ENCODE results near the gene BAZ2B.
"Not testable (repeated sequence)": the region's sequence is repeated elsewhere in the genome, so short reads cannot be mapped to it uniquely, and the experiment has no call there.

The BAZ2B gene, protein sequence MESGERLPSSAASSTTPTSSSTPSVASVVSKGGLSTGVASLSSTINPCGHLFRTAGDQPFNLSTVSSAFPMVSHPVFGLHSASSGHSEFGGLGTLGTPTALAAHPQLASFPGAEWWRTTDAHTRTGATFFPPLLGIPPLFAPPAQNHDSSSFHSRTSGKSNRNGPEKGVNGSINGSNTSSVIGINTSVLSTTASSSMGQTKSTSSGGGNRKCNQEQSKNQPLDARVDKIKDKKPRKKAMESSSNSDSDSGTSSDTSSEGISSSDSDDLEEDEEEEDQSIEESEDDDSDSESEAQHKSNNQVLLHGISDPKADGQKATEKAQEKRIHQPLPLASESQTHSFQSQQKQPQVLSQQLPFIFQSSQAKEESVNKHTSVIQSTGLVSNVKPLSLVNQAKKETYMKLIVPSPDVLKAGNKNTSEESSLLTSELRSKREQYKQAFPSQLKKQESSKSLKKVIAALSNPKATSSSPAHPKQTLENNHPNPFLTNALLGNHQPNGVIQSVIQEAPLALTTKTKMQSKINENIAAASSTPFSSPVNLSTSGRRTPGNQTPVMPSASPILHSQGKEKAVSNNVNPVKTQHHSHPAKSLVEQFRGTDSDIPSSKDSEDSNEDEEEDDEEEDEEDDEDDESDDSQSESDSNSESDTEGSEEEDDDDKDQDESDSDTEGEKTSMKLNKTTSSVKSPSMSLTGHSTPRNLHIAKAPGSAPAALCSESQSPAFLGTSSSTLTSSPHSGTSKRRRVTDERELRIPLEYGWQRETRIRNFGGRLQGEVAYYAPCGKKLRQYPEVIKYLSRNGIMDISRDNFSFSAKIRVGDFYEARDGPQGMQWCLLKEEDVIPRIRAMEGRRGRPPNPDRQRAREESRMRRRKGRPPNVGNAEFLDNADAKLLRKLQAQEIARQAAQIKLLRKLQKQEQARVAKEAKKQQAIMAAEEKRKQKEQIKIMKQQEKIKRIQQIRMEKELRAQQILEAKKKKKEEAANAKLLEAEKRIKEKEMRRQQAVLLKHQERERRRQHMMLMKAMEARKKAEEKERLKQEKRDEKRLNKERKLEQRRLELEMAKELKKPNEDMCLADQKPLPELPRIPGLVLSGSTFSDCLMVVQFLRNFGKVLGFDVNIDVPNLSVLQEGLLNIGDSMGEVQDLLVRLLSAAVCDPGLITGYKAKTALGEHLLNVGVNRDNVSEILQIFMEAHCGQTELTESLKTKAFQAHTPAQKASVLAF (N-terminal part only)

DNA sequence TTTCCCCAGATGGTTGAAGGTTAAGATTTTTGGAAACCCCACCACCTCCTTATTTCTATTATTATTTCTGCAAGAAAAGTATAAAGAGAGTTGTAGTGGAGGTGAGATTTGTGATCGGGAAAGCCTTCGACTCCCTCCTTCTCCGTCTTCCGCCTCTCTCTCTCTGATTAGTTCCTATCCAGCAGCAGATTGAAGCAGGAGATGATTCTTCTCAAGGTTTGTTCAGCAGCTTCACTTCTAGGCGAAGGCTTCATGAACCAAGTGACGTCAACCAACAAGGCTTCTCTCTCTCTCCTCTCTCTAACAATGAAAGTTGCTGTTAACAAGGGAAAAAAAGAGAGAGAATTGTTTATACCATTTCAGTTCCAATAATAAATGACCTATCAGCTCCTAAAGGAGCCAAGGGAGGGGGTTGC, at the start of gene BAZ2B:
Gene BAZ2B, minus strand, starts transcription at position 263 of the 416 bp plus-strand sequence. CDS start 137,829 bp downstream, outside the sequence.
- peak; percentile 85 for FAIRE-seq

DNA sequence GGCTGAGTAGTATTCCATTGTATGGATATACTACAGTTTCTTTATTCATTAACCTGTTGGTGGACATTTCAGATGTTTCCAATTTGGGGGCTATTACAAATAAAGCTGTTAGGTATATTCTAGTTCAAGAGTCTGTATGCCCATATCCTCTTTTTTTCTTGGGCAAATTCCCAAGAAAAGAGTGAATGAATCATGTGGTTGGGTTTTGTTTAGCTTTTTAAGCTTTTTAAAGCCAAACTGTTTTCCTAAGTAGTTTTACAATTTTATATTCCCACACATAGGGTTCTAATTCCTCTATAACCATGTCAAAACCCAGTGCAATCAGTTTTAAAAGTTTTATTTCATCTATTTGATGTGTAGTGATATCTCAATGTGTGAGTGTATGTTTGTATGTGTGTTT, 44.9 kb upstream of the BAZ2B start:
- FAIRE-seq: no peak

DNA sequence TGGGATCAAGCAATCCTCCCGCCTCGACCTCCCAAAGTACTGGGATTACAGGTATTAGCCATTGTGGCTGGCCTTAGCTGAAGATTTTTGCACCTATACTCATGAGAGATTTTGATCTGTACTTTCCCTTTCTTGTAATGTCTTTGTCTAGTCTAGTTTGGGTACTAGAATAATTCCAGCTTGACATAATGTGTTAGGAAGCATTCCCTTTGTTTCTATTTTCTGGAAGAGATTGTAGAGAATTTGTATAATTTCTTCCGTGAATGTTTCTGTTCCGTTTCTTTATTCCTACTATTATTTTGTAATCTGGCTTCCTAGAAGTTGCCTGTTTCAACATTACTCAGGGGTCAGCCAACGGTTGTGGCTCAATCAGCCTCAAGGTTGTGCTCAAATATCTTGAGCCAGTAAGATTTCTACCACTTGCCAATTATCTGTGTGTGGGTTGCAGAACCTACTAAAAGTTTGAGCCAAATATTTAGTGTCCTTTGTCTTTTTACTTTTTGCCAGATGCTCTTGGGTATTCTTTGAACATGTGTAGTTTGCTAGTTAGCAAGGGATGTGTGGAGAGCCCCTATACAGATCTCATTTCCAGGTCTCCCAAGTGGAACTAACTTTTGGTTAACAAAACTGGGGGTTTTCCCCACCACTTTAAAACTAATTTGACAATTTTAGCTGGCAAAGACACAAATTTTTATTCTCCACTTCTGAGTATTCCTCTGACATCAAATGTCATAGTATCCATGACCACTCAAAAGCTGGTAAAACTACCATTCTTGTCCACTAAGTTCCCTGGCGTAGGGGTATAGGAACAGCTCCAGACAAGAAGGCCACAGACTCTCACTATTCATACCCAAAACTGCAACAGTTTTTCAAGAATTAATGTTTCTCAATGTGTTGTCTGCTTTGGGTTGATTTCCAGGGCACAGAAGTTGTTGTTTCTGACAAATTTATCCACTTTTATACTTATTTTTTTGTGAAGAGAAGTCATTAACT, 42.8 kb upstream of the BAZ2B start:
- FAIRE-seq: no peak

DNA sequence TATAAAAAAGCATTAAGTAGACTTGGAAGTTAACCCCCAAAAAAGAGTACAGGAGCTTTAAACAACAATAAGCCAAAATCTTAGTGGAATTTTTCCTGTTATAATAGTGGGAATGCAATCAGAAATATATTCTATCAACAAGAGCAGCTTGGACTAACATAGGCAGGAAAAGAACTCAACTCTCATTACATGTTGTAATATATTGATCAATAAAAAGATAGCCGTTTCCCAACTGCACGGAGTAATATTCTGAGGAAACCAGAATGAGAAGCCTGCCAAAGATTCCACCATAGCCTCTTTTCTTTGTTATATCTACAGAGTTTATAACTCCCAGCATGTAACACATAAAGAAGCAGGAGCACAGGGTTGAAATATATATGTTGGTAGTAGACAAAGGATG, 37.6 kb upstream of the BAZ2B start:
- FAIRE-seq: no peak

DNA sequence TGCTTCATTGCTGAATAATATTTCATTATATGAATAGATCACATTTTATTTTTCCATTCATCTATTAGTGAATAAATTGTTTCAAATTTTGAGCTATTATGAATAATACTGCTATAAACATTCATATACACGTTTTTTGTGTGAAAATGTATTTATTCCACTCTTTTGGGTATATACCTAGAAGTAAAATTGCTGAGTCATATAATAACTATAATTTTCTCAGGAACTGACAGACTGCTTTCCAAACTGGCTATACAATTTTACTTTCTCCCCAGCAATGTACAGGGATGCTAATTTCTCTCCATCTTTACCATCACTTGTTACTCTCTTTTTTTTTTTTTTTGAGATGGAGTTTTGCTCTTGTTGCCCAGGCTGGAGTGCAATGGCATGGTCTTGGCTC, 35.5 kb upstream of the BAZ2B start:
- FAIRE-seq: no peak

DNA sequence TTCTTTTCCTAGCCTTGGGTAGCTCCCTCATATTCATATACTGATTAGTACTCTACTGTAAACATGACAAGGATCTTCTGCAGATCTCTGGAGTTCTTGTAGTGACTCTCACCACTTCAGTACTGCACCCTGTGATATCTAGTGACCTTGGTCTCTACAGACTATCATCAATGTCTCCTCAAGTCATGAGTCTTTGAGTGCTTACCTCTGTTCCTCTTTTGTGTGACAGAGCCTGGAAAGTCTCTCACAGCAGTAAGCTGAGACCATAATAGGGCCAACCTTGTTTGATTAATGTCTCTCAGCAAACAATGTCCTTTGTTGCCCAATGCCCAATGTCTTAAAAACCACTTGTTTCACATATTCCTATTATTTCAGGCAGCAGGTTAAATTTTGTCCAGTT, 34.2 kb upstream of the BAZ2B start:
- no peak for FAIRE-seq

DNA sequence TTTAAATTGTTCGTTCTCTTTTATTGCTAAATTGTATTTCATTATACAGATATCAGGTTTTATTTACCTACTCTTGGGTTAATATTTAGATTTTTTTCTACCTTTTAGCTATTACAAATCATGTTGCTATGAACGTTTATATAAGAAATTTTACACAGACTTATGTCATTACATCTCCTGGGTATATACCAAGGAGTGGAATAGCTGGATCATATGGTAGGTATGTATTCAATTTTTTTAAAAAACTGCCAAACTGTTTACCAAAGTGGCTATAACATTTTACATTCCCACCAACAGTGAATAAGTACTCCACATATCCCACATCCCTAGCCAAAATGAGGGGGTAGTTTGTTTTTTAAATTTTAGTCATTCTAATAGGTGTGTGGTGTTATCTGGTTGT, 32.3 kb upstream of the BAZ2B start:
- FAIRE-seq: no peak

DNA sequence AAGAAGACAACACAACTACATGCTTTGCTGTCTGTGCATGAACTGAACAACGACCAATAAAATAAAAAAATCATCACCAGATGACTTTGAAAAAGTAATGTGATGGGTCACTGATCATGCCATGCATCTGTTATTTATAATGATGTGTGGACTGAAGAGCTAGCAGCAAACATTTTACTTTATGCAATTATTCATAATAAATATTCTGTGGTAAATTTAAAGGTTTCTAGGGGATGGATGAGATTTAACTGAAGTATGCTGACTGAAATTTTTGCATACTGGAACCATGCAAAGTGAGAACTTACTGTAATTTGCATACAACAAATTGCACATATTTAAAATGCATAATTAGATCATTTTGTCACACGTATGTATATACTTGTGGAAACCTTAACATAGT, 31.3 kb upstream of the BAZ2B start:
- no peak for FAIRE-seq

DNA sequence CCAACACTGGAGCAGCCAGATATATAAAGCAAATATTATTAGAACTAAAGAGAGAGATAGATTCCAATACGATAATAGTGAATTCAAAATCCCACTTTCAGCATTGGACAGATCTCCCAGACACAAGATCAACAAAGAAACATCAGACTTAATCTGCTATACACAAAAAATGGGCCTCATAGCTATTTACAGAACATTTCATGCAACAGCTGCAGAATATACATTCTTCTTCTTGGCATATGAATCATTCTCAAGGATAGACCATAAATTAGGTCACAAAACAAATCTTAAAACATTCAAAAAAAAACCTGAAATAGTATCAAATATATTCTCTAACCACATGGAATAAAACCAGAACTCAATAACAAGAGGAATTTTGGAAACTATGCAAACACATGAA, 23.8 kb upstream of the BAZ2B start:
- peak; percentile 31 for FAIRE-seq

DNA sequence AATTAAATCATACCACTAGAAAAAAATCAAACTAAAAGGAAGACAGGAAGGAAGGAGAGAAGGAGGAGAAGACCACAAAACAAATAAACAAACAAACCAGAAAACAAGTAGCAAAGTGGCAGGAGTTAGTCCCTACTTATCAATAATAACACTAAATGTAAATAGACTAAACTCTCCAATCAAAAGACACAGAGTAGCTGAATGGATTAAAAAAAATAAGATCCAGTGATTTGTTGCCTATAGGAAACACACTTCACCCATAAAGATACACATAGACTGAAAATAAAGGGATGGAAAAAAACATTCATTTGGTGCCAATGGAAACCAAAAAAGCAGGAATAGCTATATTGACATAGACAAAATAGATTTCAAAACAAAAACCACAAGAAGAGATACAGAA, 23.4 kb upstream of the BAZ2B start:
- FAIRE-seq: no peak

DNA sequence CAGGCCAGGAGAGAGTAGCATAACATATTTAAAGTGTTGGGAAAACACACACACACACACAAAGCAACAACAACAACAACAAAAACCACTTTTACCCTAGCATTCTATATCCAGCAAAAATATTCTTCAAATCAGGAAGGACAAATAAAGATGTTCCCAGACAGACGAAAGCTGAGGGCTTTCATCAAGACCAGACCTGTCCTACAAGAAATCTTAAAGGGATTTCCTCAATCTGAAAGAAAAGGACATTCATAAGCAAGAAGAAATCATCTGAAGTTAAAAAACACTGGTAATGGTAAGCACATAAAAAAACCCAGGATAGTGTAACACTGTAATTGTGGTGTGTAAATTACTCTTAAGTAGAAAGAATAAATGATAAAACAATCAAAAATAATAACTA, 22.7 kb upstream of the BAZ2B start:
- FAIRE-seq: no peak

DNA sequence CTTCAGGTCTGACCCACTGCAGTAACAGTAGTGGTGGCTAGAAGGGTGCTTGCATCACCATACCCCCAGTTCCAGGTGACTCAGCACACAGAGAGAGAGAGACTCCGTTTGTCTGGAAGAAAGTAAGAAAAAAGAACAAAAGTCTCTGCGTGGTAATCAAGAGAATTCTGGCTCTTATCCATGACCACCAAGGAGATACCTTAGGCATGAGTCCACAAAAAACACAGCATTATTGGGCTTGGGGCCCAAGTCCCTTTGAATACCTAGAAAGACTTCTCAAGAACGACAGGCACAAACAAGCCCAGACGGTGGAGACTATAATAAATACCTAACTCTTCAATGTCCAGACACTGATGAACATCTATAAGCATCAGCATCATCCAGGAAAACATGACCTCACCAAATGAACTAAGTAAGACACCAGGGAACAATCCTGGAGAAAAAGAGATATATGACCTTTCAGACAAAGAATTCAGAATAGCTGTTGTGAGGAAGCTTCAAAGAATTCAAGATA, 21.7 kb upstream of the BAZ2B start:
- no peak for FAIRE-seq

DNA sequence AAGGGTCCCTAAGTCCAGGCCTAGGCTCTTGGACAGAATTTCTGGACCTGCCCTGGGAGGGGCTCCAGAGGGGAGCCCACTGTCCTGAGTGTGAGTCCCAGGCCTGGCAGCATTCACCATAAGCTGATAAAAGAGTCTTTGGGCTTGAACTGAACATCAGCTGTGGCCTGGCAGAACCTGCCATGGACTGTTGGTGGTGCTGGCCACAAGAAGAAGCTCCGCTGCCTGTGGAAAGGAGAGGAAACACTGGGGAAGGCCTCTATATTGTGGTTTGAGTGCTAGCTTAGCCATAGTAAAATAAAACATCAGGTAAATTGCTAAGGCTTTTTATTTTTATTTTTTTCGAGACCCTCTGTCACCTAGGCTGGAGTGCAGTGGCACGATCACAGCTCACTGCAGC, 20.9 kb upstream of the BAZ2B start:
- no peak for FAIRE-seq

DNA sequence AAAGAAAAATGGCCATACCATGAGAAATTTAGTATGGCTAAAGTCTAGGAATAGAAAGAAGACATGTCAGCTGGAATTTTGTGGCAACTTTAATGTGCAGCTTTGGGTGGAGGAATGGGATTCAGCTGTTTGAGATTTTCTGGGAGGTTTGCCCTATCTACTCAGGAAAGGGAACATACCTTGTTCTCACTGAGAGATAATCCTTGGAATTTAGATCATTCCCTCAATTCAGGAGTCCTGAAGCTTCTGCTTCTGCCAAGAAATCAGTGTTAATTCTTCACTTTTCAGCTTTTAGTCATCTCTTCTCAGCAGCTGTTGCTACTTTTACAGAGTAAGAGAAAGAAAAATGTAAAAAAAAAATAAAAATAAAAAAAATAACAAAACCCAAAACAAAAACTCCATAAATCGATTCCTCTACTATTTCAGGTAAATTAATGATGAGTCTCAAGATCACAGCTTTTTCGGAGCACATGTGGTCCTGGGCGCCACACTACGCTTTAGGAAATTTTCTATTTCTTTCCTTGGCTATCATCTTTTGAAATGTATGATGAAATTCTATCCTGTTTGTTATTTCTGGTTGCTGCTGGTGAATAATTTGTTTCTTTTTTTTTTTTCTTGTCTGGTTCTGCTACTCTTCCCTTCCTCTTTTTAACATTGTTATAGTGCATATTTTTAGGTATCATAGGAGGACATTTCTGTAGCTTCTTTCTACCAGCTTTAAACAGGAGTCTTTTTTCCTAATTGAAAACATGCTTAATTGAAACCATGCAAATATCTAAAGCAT, 18.9 kb upstream of the BAZ2B start:
- peak; percentile 35 for FAIRE-seq

DNA sequence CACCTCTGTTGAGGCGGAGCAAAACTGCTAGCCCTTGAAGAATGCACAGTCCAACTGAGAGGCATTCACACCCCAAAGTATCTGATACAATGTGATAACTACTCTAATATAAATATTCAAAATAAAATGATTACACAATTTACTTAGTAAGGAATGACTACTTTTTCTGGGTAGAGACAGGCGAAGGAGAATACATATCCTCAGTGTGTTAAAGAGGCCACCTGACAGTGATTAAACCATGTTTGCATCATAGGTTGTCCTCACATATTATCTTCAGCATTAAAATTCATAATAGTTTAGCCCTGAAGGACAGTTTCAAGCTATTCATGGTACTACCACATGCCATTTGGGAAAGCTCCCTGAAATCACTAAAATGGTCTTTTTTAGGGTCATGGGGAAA, 16.9 kb upstream of the BAZ2B start:
- no peak for FAIRE-seq

DNA sequence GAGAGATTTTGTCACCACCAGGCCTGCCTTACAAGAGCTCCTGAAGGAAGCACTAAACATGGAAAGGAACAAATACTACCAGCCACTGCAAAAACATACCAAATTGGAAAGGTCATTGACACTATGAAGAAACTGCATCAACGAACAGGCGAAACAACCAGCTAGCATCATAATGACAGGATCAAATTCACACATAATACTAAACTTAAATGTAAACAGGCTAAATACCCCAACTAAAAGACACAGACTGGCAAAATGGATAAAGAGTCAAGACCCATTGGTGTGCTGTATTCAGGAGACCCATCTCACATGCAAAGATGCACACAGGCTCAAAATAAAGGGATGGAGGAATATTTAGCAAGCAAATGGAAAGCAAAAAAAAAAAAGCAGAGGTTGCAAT, 9.3 kb upstream of the BAZ2B start:
- FAIRE-seq: not testable (repeated sequence)

DNA sequence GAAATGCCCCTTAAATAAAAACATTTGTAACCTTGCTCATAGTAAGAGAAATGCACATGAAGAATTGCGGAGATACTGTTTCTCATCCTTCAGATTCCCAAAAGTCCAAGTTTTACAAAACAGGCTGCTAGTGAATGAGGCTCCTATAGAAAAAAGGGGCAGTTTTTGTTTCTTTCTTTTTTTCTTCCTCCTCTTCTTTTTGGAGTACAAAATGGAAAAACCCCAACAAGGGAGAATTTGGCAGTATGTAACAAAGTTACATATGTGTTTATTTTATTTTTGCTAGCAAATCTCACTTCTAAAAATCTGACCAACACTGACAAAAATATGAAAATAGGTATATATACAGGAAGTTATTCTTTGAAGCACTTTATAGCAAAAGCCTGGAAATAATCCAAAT, 7.1 kb upstream of the BAZ2B start:
- FAIRE-seq: no peak

DNA sequence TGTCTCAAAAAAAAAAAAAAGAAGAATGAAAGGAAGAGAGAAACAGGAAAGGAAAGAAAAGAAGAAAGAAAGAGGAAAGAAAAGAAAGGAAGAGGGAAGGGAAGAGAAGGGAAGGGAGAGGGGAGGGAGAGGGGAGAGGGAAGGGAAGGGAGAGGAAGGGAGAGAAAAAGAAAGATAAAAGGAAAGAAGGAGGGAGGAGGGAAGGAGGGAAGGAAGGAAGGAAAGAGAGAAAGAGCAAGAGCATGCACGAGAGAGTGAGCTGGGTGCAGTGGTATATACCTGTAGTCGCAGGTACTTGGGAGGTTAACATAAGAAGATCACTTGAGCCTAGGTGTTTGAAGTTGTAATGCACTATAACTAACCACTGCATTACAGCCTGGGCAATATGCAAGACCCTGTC, 6.6 kb upstream of the BAZ2B start:
- no peak for FAIRE-seq

DNA sequence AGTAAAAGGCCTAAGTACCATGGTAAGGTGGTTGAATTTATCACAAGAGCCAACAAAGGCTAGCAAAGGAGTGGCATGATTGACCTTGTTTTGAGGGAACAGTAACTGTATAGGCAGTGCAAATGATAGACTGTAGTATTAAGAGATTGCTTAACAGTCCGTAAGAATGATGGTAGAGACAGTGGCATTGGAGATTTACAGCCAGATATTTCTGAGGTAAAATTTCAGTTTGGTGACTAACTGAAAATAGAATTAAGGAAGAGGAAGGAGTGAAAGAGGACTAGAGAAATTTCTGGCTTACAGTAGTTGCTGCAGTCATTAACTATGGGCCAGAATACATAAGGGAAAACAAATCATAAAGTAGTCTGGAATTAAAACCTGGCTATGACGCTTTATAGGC, 4.4 kb upstream of the BAZ2B start:
- FAIRE-seq: no peak

DNA sequence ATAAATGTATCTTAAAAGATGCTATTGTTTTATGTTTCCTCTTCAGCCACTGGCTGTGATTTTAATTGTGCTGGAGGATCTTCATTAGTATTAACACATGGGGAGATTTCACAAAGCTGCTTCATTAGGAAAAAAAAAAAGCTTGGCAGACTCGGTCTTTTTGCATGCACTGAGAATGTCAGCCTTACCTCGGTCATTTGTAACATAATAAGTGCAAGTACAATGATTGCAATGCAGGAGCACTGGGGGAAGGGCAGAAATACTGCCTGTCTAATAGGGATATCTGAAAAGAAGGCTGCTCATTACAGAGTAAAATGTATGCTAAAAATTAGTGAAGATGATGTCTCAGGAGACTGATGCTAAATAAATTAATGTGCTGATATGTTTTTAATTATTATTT, 1.3 kb upstream of the BAZ2B start:
- peak; percentile 88 for FAIRE-seq

DNA sequence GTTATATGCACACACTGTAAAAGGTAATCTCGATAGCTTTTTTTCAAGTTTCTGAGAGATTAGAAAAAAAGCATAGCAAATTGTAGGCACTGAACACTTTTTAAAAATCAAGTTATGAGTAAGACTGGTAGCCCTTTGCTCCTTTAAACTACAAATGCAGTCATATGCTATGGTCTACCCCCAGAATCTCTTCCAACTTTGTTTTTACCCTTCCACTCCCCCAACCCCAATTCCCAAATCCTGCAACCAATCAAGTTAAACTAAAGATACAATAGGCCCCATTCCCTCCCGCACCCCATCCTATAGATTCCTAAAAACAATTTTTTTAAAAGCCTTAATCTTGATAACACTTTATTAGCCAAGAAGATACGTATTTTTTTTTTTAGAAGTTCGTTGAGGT, 752 bp upstream of the BAZ2B start:
- no peak for FAIRE-seq
